BLaER1 treated with 17β-estradiol and CSF1 and Interleukin-3, amounts not matched to agents 10 nM and 100 nM (cell line): ENCODE data around the gene ASCC3.
"Not testable (repeated sequence)": the region's sequence is repeated elsewhere in the genome, so short reads cannot be mapped to it uniquely, and the experiment has no call there.

Source experiments
- H3K27ac ChIP-seq, 11 experiments: shearing (Covaris generic); formaldehyde crosslinking; 2 replicates each; pipeline ENCODE4 v1.8.1; 2022
- H3K27me3 ChIP-seq, 11 experiments: shearing (Covaris generic); formaldehyde crosslinking; 2 replicates each; pipeline ENCODE4 v1.8.1; 2022
- H3K36me3 ChIP-seq, 11 experiments: shearing (Covaris generic); formaldehyde crosslinking; 2 replicates each; pipeline ENCODE4 v1.8.1; 2022
- H3K4me1 ChIP-seq, 10 experiments: shearing (Covaris generic); formaldehyde crosslinking; 2 replicates each; pipeline ENCODE4 v1.8.1; 2022
- H3K4me2 ChIP-seq, 11 experiments: shearing (Covaris generic); formaldehyde crosslinking; 2 replicates each; pipeline ENCODE4 v1.8.1; 2022
- H3K4me3 ChIP-seq, 10 experiments: shearing (Covaris generic); formaldehyde crosslinking; 2 replicates each; pipeline ENCODE4 v1.8.1; 2022
- H3K9ac ChIP-seq, 11 experiments: shearing (Covaris generic); formaldehyde crosslinking; 2 replicates each; pipeline ENCODE4 v1.8.1; 2022
- H3K9me3 ChIP-seq, 11 experiments: shearing (Covaris generic); formaldehyde crosslinking; replicated peaks in 1 of 11; 2 replicates each; pipeline ENCODE4 v1.8.1; 2022
- H4K20me1 ChIP-seq, 11 experiments: shearing (Covaris generic); formaldehyde crosslinking; 2 replicates each; pipeline ENCODE4 v1.8.1; 2022
- Cebpa-rat ChIP-seq, 11 experiments: shearing (Covaris generic); IDR thresholded peaks; 2 replicates each; pipeline ENCODE4 v1.8.1; 2022

Gene ASCC3

DNA sequence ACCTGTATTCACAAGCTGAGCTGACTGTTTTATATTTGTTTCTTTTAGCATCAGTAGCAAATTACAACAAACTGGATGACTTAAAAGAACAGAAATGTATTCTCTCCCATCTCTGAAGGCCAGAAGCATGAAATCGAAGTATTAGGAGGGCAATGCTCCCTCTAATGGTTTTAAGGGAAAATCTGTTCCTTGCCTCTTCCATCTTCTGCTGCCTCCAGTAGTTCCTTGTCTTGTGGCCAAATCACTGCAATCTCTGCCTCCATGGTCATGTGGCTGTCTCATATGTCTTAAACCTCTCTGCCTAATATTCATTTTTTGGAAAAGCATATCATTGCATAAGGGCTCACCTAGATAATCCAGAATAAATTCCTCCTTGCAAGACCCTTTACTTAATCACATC is 25.2 kb upstream of the ASCC3 start:
- Histone ChIP-seq H3K4me3 (no peak overlapping the region), H3K27ac (no peak overlapping the region), H3K4me2 (no peak overlapping the region), H3K36me3 (no peaks in the 10 kb centered on the region), H3K4me1 (peaks cover 0 to 6% (median 4%) of the 10 kb centered on the region in 10 experiments; a peak in 9 of 20 replicates), H4K20me1 (no peaks in the 10 kb centered on the region), H3K9ac (no peak overlapping the region), H3K9me3 (no peaks in the 10 kb centered on the region), H3K27me3 (no peaks in the 10 kb centered on the region)
- no peak for TF ChIP-seq Cebpa-rat (IDR thresholded peaks at IDR 0.05)

DNA sequence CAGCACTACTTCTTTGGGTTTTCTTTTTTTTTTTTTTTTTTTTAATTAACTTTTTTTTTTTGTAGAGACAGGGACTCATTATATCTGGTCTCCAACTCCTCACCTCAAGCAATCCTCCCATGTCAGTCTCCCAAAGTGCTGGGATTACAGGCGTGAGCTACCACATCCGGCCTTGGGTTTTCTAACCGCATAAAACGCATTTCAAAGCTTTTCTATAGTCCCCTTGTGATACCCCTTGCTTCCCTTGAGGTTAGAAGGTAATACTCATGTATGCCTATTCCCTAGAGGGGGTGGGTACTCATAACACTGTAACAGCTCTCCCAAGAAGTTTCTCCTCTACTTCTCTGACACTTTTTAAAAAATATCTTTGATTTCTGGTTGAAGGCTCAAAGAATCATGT is 23.9 kb upstream of the ASCC3 start:
- no peak for TF ChIP-seq Cebpa-rat (IDR thresholded peaks at IDR 0.05)
- Histone ChIP-seq H3K9ac (no peak overlapping the region), H3K27ac (no peak overlapping the region), H4K20me1 (no peaks in the 10 kb centered on the region), H3K4me1 (peaks cover 0 to 6% (median 4%) of the 10 kb centered on the region in 10 experiments; a peak in 9 of 20 replicates), H3K27me3 (no peaks in the 10 kb centered on the region), H3K9me3 (no peaks in the 10 kb centered on the region), H3K36me3 (no peaks in the 10 kb centered on the region), H3K4me2 (peak overlapping the region in 7 of 11 experiments; percentile 15 to 35 (median 18); a peak in 8 of 22 replicates), H3K4me3 (no peak overlapping the region)

GRCh38 chr6:100904316-100904715 is 23.2 kb upstream of the ASCC3 start:
- Histone ChIP-seq H3K36me3 (no peaks in the 10 kb centered on the region), H3K27me3 (no peaks in the 10 kb centered on the region), H3K9ac (no peak overlapping the region), H3K9me3 (no peaks in the 10 kb centered on the region), H3K27ac (no peak overlapping the region), H3K4me2 (no peak overlapping the region), H3K4me3 (no peak overlapping the region), H3K4me1 (peaks cover 0 to 6% (median 4%) of the 10 kb centered on the region in 10 experiments; a peak in 9 of 20 replicates), H4K20me1 (no peaks in the 10 kb centered on the region)
- TF ChIP-seq Cebpa-rat (IDR thresholded peaks at IDR 0.05), result no peak

- H3K4me2 ChIP-seq, result no peak overlapping the region
- H3K36me3 ChIP-seq, result no peaks in the 10 kb centered on the region
- H3K4me3 ChIP-seq, result no peak overlapping the region
- H3K27me3 ChIP-seq, result no peaks in the 10 kb centered on the region
- 0 out of 22 replicates have a peak, but pooled peaks cover 0 to 3% (median 0%) of the 10 kb centered on the region in 11 experiments for H3K9me3 ChIP-seq
- no peak for TF ChIP-seq Cebpa-rat (IDR thresholded peaks at IDR 0.05)
- no peak overlapping the region for H3K27ac ChIP-seq
- H3K9ac ChIP-seq, result no peak overlapping the region
- no peaks in the 10 kb centered on the region for H4K20me1 ChIP-seq
- peaks cover 0 to 6% (median 4%) of the 10 kb centered on the region in 10 experiments; a peak in 9 of 20 replicates for H3K4me1 ChIP-seq
These were observed 20.5 kb upstream of the ASCC3 start for GRCh38 chr6:100901582-100901981.

DNA sequence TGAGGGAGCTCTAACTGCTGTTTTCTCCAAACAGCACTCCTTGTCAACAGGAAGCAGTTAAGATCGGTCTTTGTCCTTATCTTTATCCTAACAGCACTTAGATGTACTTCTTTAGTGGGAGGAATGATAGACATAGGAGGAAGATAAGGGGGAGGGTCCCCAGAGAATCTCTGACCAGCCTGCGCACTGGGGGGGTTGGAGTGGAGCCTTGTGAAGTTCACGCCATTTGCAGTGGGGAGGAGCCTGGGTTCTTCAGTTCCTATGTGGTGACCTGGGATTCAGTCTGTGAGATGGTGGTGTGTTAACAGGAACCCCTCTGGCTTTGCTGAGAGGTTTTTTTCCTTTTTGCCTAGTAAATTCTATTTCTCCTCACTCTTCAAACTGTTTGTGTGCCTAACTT is 18.1 kb upstream of the ASCC3 start:
- TF ChIP-seq Cebpa-rat (IDR thresholded peaks at IDR 0.05), result no peak
- H3K4me1 ChIP-seq, result no peaks in the 10 kb centered on the region
- H3K27ac ChIP-seq, result no peak overlapping the region

GRCh38 chr6:100897671-100898070 is 16.5 kb upstream of the ASCC3 start:
- no peak for TF ChIP-seq Cebpa-rat (IDR thresholded peaks at IDR 0.05)

More for the DNA sequence above, 18.1 kb upstream of the ASCC3 start:
- H3K9me3 ChIP-seq, result 0 out of 22 replicates have a peak, but pooled peaks cover 0 to 3% (median 0%) of the 10 kb centered on the region in 11 experiments
- no peak overlapping the region for H3K4me3 ChIP-seq
- no peaks in the 10 kb centered on the region for H3K27me3 ChIP-seq
- no peaks in the 10 kb centered on the region for H3K36me3 ChIP-seq
- H3K4me2 ChIP-seq, result no peak overlapping the region
- no peak overlapping the region for H3K9ac ChIP-seq
- H4K20me1 ChIP-seq, result no peaks in the 10 kb centered on the region

DNA sequence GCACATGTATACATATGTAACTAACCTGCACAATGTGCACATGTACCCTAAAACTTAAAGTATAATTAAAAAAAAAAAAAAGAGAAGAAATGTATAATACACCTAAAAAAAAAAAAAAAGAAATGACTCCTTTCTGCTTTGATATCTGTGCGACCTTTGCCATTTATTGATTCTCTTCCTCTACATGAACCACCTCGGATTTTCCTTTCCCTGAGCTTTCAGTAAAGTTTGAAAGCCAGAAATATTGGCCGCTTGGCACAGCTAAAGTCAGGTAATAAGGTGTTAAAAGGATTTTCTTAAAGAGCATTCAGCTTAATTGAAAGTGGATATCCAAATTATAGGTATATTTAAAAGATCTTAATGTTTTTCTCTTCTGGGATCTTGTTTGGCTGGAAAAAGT is 12.6 kb upstream of the ASCC3 start:
- no peak overlapping the region for H3K9ac ChIP-seq
- H4K20me1 ChIP-seq, result no peaks in the 10 kb centered on the region
- no peaks in the 10 kb centered on the region for H3K27me3 ChIP-seq
- no peak overlapping the region for H3K4me2 ChIP-seq
- no peak overlapping the region for H3K27ac ChIP-seq
- TF ChIP-seq Cebpa-rat (IDR thresholded peaks at IDR 0.05), result no peak
- no peak overlapping the region for H3K4me3 ChIP-seq
- no peaks in the 10 kb centered on the region for H3K36me3 ChIP-seq
- 0 out of 22 replicates have a peak, but pooled peaks cover 0 to 3% (median 0%) of the 10 kb centered on the region in 11 experiments for H3K9me3 ChIP-seq
- H3K4me1 ChIP-seq, result no peaks in the 10 kb centered on the region

More at GRCh38 chr6:100897671-100898070, 16.5 kb upstream of the ASCC3 start:
- Histone ChIP-seq H3K4me2 (no peak overlapping the region), H3K4me3 (no peak overlapping the region), H3K9ac (no peak overlapping the region), H3K9me3 (0 out of 22 replicates have a peak, but pooled peaks cover 0 to 3% (median 0%) of the 10 kb centered on the region in 11 experiments), H3K36me3 (no peaks in the 10 kb centered on the region), H3K4me1 (no peaks in the 10 kb centered on the region), H3K27ac (no peak overlapping the region), H3K27me3 (no peaks in the 10 kb centered on the region), H4K20me1 (no peaks in the 10 kb centered on the region)

DNA sequence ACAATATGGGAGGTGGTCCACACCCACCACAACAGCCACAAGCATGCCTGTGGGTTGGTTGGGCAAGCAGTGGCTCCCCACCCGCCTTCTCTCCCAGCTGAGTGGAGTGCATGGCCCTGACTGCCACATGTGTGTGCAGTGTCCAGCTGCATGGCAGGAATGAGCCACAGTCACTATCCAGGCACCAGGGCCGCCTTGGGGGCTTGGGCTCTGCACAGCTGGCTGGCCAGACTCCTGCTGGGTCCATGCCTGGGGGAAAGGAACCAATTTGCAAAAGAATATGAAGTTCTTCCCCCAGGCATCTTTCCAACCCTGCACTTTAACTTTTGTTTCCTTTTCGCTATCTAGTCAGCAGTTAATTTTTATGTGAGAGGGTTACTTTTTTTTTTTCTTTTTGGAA is 11.6 kb upstream of the ASCC3 start:
- Histone ChIP-seq H3K9ac (no peak overlapping the region), H4K20me1 (no peaks in the 10 kb centered on the region), H3K4me2 (no peak overlapping the region), H3K27ac (no peak overlapping the region), H3K36me3 (no peaks in the 10 kb centered on the region), H3K9me3 (no peaks in the 10 kb centered on the region), H3K27me3 (no peaks in the 10 kb centered on the region), H3K4me1 (no peaks in the 10 kb centered on the region), H3K4me3 (no peak overlapping the region)
- TF ChIP-seq Cebpa-rat (IDR thresholded peaks at IDR 0.05), result no peak

DNA sequence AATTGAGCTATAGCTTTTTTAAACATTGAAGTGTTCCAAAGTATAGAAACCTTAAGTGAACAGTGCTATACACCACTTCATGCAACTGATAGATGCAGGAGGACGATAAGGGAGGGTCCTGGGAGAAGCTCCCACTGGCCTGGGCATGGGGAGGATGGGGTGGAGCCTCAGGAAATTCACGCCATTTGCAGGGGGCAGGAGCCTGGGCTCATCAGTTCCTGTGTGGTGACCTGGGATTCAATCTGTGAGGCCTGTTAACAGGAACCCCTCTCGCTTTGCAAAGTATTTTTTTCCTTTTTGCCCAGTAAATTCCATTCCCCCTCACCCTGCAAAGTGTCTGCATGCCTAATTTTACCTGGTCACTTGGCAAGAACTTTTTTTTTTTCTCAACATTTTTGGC is 11.0 kb upstream of the ASCC3 start:
- H3K27ac ChIP-seq, result no peak overlapping the region
- no peaks in the 10 kb centered on the region for H3K36me3 ChIP-seq
- H3K4me2 ChIP-seq, result no peak overlapping the region
- H3K9ac ChIP-seq, result no peak overlapping the region
- H4K20me1 ChIP-seq, result no peaks in the 10 kb centered on the region
- no peak for TF ChIP-seq Cebpa-rat (IDR thresholded peaks at IDR 0.05)
- H3K4me3 ChIP-seq, result no peak overlapping the region
- no peaks in the 10 kb centered on the region for H3K9me3 ChIP-seq
- H3K4me1 ChIP-seq, result no peaks in the 10 kb centered on the region
- H3K27me3 ChIP-seq, result no peaks in the 10 kb centered on the region

DNA sequence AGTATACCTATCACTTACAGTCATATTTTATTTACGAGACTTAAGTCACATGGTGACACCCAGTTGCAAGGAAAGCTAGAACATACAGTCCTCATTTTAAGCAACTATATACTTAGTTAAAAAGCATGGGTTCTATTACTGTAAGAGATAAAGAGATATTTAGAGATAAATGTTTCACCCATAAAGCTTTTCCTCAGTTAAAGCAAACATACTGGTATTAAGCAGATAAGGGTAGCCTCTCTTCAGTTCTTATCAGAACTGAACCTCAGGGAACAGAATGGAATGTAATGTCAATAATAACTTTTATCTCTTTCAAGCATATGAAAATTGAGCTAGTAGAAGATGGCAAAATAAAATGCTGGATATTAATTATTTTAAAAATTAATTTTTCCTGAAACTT is 9.9 kb upstream of the ASCC3 start:
- no peak overlapping the region for H3K27ac ChIP-seq
- no peaks in the 10 kb centered on the region for H3K36me3 ChIP-seq
- no peak overlapping the region for H3K9ac ChIP-seq
- no peaks in the 10 kb centered on the region for H3K4me1 ChIP-seq
- H4K20me1 ChIP-seq, result no peaks in the 10 kb centered on the region
- no peak for TF ChIP-seq Cebpa-rat (IDR thresholded peaks at IDR 0.05)
- no peak overlapping the region for H3K4me3 ChIP-seq
- H3K9me3 ChIP-seq, result no peaks in the 10 kb centered on the region
- no peaks in the 10 kb centered on the region for H3K27me3 ChIP-seq
- H3K4me2 ChIP-seq, result no peak overlapping the region

DNA sequence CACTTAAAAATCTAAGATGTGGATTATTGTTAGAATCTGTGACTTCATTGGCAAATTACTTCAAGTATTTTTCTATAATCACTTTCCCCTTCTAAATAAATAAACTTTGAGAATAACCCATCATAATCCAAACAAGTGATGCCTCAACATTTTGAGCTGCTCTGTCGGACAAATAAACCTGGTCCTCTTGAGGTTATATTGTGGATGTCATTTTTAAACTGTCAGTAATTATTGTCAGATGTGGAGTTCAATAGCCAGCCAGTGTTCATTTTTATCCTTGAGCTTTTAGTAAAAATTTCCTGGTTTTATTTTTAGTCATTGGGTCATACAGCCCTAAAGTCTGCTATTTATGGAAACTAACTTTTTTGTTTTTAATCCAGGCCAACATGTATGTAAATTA is 9.5 kb upstream of the ASCC3 start:
- H3K27me3 ChIP-seq, H3K9ac ChIP-seq, H3K36me3 ChIP-seq, H4K20me1 ChIP-seq, H3K27ac ChIP-seq, H3K4me1 ChIP-seq, H3K4me2 ChIP-seq, H3K9me3 ChIP-seq, H3K4me3 ChIP-seq: not testable (repeated sequence)
